B cell (primary cell): ENCODE measurements around the gene TANC1. TPM values are rescaled to one million over a fixed set of nuclear protein-coding genes. Genes with fewer than 3 reads are reported as not detected.

Experiments used
- ATAC-seq: fragments of 200-7000 bp; cut with Tn5 transposase; one replicate; pipeline ENCODE4 v1.10.0; 2021; ENCODE audit warnings: low read depth, mild to moderate bottlenecking, moderate number of reproducible peaks, moderate library complexity
- CTCF ChIA-PET: fragments of 350-600 bp; sonication (Branson Sonifier 250); formaldehyde crosslinking; loops from one replicate; lab custom pipeline; 2021; ENCODE audit warnings: antibody characterized with exemption, inconsistent platforms; lab: Charles Lee
- POLR2A ChIA-PET: fragments of 350-600 bp; sonication (Branson Sonifier 250); formaldehyde crosslinking; loops from one replicate; lab custom pipeline; 2021; ENCODE audit warnings: antibody characterized with exemption; lab: Charles Lee
- DNase-seq: peaks from one replicate; pipeline ENCODE4 v3.0.0; 2013
- H2AFZ ChIP-seq: 2 replicates; pipeline ENCODE4 v1.6.1; 2012; ENCODE audit warnings: mild to moderate bottlenecking, low read depth, low read length; ENCODE audit not compliant: insufficient read depth, poor library complexity, severe bottlenecking
- H3K27ac ChIP-seq, 2 donors: 1 replicate in 1 of 2; 2 replicates in 1 of 2; pipeline ENCODE4 v1.5.1; 2012 to 2013; ENCODE audit warnings: low read length in 2 of 2, mild to moderate bottlenecking in 2 of 2, moderate library complexity in 1 of 2
- H3K27me3 ChIP-seq, 4 experiments: fragments of 200-600 bp in 1 of 4; sonication (generic) in 1 of 4; replicated peaks in 1 of 4; 1 replicate in 2 of 4; 2 replicates in 2 of 4; pipeline versions ENCODE4 v1.6.1 to v1.7.0; 2013 to 2016; ENCODE audit warnings: low read length in 3 of 4, mild to moderate bottlenecking in 2 of 4, mixed read lengths in 1 of 4, moderate library complexity in 1 of 4; ENCODE audit not compliant: insufficient read depth in 4 of 4, control insufficient read depth in 3 of 4; ENCODE audit errors: control extremely low read depth in 1 of 4
- H3K36me3 ChIP-seq, 2 experiments: replicated peaks in 1 of 2; 1 replicate in 1 of 2; 2 replicates in 1 of 2; pipeline versions ENCODE4 v1.6.1 to v1.7.1; 2013; ENCODE audit warnings: low read length in 1 of 2; ENCODE audit not compliant: insufficient read depth in 2 of 2, control insufficient read depth in 1 of 2; ENCODE audit errors: control extremely low read depth in 1 of 2, extremely low read depth in 1 of 2
- H3K4me1 ChIP-seq, 2 donors: fragments of 200-600 bp in 1 of 2; sonication (generic) in 1 of 2; 1 replicate in 1 of 2; 2 replicates in 1 of 2; pipeline versions ENCODE4 v1.5.1 to v1.6.1; 2013 to 2017; ENCODE audit warnings: low read length in 2 of 2; ENCODE audit not compliant: control insufficient read depth in 2 of 2, insufficient read depth in 2 of 2
- H3K4me2 ChIP-seq: replicated peaks from 2 replicates; pipeline ENCODE3; 2012; ENCODE audit warnings: mild to moderate bottlenecking, low read depth, low read length; ENCODE audit not compliant: poor library complexity, severe bottlenecking
- H3K4me3 ChIP-seq, 5 experiments: fragments of 200-600 bp in 1 of 5; sonication (generic) in 1 of 5; 1 replicate in 3 of 5; 2 replicates in 2 of 5; pipeline versions ENCODE4 v1.5.1 to v1.7.0; 2011 to 2016; ENCODE audit warnings: low read length in 4 of 5, mild to moderate bottlenecking in 4 of 5, low read depth in 2 of 5, control low read depth in 1 of 5, moderate library complexity in 1 of 5; ENCODE audit not compliant: insufficient read depth in 1 of 5; ENCODE audit errors: control extremely low read depth in 1 of 5, extremely low read depth in 1 of 5
- H3K79me2 ChIP-seq: fragments of 200-600 bp; sonication (generic); one replicate; pipeline ENCODE4 v1.6.0; 2016; ENCODE audit warnings: low read length; ENCODE audit not compliant: control insufficient read depth, insufficient read depth
- H3K9ac ChIP-seq: fragments of 200-600 bp; sonication (generic); 2 replicates; pipeline ENCODE4 v1.6.1; 2017; ENCODE audit warnings: mild to moderate bottlenecking, low read length, moderate library complexity
- H3K9me3 ChIP-seq, 3 donors: one replicate each; pipeline versions ENCODE4 v1.6.1 to v1.7.1; 2013; ENCODE audit warnings: low read length in 2 of 3; ENCODE audit not compliant: control insufficient read depth in 2 of 3, insufficient read depth in 1 of 3; ENCODE audit errors: control extremely low read depth in 1 of 3
- H4K20me1 ChIP-seq: 2 replicates; pipeline ENCODE4 v1.6.0; 2012; ENCODE audit warnings: mild to moderate bottlenecking, low read length; ENCODE audit not compliant: insufficient read depth, control insufficient read depth, poor library complexity, severe bottlenecking
- H3K27ac Mint-ChIP-seq: one replicate; pipeline ENCODE4 v1.8.0; 2021; ENCODE audit warnings: mixed read lengths
- H3K27me3 Mint-ChIP-seq: one replicate; pipeline ENCODE4 v1.8.0; 2021; ENCODE audit warnings: mixed read lengths
- H3K4me1 Mint-ChIP-seq: one replicate; pipeline ENCODE4 v1.8.0; 2021; ENCODE audit warnings: mixed read lengths
- H3K4me3 Mint-ChIP-seq: one replicate; pipeline ENCODE4 v1.8.0; 2021; ENCODE audit warnings: mixed read lengths
- H3K9me3 Mint-ChIP-seq: one replicate; pipeline ENCODE4 v1.8.0; 2022; ENCODE audit warnings: mixed read lengths; ENCODE audit not compliant: insufficient read depth
- CTCF ChIP-seq: fragments of 200-600 bp; IDR thresholded peaks from one replicate; pipeline ENCODE4 v1.8.0; 2022; ENCODE audit warnings: antibody characterized with exemption, mild to moderate bottlenecking
- EZH2 ChIP-seq: IDR thresholded peaks from 2 replicates; pipeline ENCODE4 v1.6.1; 2012; ENCODE audit warnings: borderline replicate concordance, low read depth, mild to moderate bottlenecking, moderate library complexity, low read length; ENCODE audit not compliant: insufficient read depth, poor library complexity, severe bottlenecking
- WGBS: methylation state at CpG from one replicate; pipeline ENCODE4 v1.1.5; 2013; ENCODE audit warnings: missing lambda C conversion rate; ENCODE audit not compliant: insufficient coverage; 5-methylcytosine and 5-hydroxymethylcytosine counted together
- intact Hi-C: fragments of 100-400 bp; cut with micrococcal nuclease; formaldehyde crosslinking; loops from one replicate; pipeline ENCODE4 v1.10.0; 2022
- polyA plus RNA-seq: library from polyadenylated mRNA; depleted of rRNA; stranded (reverse); fragments of >200 nt; gene quantifications from 2 replicates; pipeline ENCODE4 v1.2.3, GENCODE V29; 2012
- total RNA-seq, 2 donors: library from RNA; stranded (reverse); fragments of 120-200 nt in 1 of 2; gene quantifications; 1 replicate in 1 of 2; 2 replicates in 1 of 2; pipeline versions ENCODE4 v1.2.3 to v1.2.4, GENCODE V29; 2013 to 2022

Gene TANC1
- total and polyA plus RNA-seq, 2 donors (not counting 1 experiment from before 2014, with no cell fraction given) = 0.13 TPM; not detected in 1

GRCh38 chr2:159075727-159076126 lies 107.3 kb downstream of the TANC1 start:
- H3K27ac Mint-ChIP-seq = no peak overlapping the region
- intact Hi-C loops = no loop called here
- no peaks in the 10 kb centered on the region for H3K36me3 ChIP-seq
- ChIA-PET POLR2A (no interaction called here), CTCF (no interaction called here)
- DNase-seq (no peak), ATAC-seq (no peak)
- no peaks in the 10 kb centered on the region for H3K9me3 Mint-ChIP-seq
- TF ChIP-seq CTCF = no peak
- no peak for TF ChIP-seq EZH2
- H4K20me1 ChIP-seq = no peaks in the 10 kb centered on the region
- H3K9ac ChIP-seq = no peak overlapping the region
- no peak overlapping the region for H3K27ac ChIP-seq
- peaks cover 3% of the 10 kb centered on the region for H3K27me3 Mint-ChIP-seq
- no peak overlapping the region for H3K4me2 ChIP-seq
- H3K79me2 ChIP-seq = no peaks in the 10 kb centered on the region
- H3K27me3 ChIP-seq = peaks cover 0 to 3% (median 0%) of the 10 kb centered on the region in 4 experiments
- WGBS = no CpG with 5 or more reads among the region's 1 CpG
- H3K4me3 ChIP-seq = no peak overlapping the region
- H3K4me1 ChIP-seq = no peaks in the 10 kb centered on the region
- H2AFZ ChIP-seq = no peak overlapping the region
- no peaks in the 10 kb centered on the region for H3K9me3 ChIP-seq
- no peaks in the 10 kb centered on the region for H3K4me1 Mint-ChIP-seq
- H3K4me3 Mint-ChIP-seq = no peak overlapping the region

- H4K20me1 ChIP-seq = no peaks in the 10 kb centered on the region
- no peak overlapping the region for H2AFZ ChIP-seq
- H3K4me2 ChIP-seq = no peak overlapping the region
- H3K9me3 ChIP-seq = no peaks in the 10 kb centered on the region
- no peaks in the 10 kb centered on the region for H3K4me1 ChIP-seq
- Mint-ChIP-seq H3K9me3 (no peaks in the 10 kb centered on the region), H3K27me3 (peaks cover 3% of the 10 kb centered on the region), H3K27ac (no peak overlapping the region), H3K4me3 (no peak overlapping the region), H3K4me1 (no peaks in the 10 kb centered on the region)
- DNase-seq (no peak), ATAC-seq (no peak)
- no peak overlapping the region for H3K27ac ChIP-seq
- WGBS = no CpG with 5 or more reads among the region's 2 CpGs
- ChIA-PET POLR2A (no interaction called here), CTCF (no interaction called here)
- peaks cover 0 to 3% (median 0%) of the 10 kb centered on the region in 4 experiments for H3K27me3 ChIP-seq
- no peaks in the 10 kb centered on the region for H3K36me3 ChIP-seq
- no peak overlapping the region for H3K4me3 ChIP-seq
- no peaks in the 10 kb centered on the region for H3K79me2 ChIP-seq
- intact Hi-C loops = no loop called here
- no peak for TF ChIP-seq EZH2
- no peak for TF ChIP-seq CTCF
- no peak overlapping the region for H3K9ac ChIP-seq
Observed at GRCh38 chr2:159076241-159076640, 107.8 kb downstream of the TANC1 start.
